AG04450 (cell line): ENCODE data around the gene RTN3. TPM values are rescaled to one million over a fixed set of nuclear protein-coding genes. Genes with fewer than 3 reads are reported as not detected.

ENCODE experiments used
- CTCF ChIA-PET: fragments of 300-600, 350-600 bp; formaldehyde crosslinking; extraction: SDS; loops from one replicate; lab custom pipeline; 2022; ENCODE audit warnings: antibody characterized with exemption, inconsistent platforms; lab: Charles Lee
- POLR2A ChIA-PET: fragments of 350-600 bp; formaldehyde crosslinking; extraction: SDS; loops from one replicate; lab custom pipeline; 2021; ENCODE audit warnings: antibody characterized with exemption, inconsistent platforms; lab: Yijun Ruan, JAX
- DNase-seq: peaks from one replicate; pipeline ENCODE4 v3.0.0-alpha.2; 2011; ENCODE audit warnings: low read depth, low spot score
- H3K27ac ChIP-seq: one replicate; pipeline ENCODE4 v1.5.1; 2012; ENCODE audit warnings: low read depth, low read length, control low read depth
- H3K27me3 ChIP-seq: one replicate; pipeline ENCODE4 v1.6.0; 2012; ENCODE audit warnings: low read length; ENCODE audit not compliant: control insufficient read depth, insufficient read depth
- H3K4me3 ChIP-seq: 2 replicates; pipeline ENCODE4 v1.5.1; 2011; ENCODE audit warnings: mild to moderate bottlenecking, low read depth, low read length, control low read depth
- H3K9me3 ChIP-seq: 2 replicates; pipeline ENCODE4 v1.5.1; 2012; ENCODE audit warnings: low read length; ENCODE audit not compliant: control insufficient read depth, insufficient read depth
- polyA plus RNA-seq: library from polyadenylated mRNA; depleted of rRNA; stranded (reverse); fragments of >200 nt; gene quantifications from 2 replicates; pipeline ENCODE4 v1.2.3, GENCODE V29; 2011
- TF ChIP-seq, protein P1 (sequence below): IDR thresholded peaks from 2 replicates; pipeline ENCODE4 v1.5.1; 2011; ENCODE audit warnings: low read depth, low read length, control low read depth, inconsistent platforms

The RTN3 gene
- polyA plus RNA-seq, 1 experiment: 213 TPM

DNA sequence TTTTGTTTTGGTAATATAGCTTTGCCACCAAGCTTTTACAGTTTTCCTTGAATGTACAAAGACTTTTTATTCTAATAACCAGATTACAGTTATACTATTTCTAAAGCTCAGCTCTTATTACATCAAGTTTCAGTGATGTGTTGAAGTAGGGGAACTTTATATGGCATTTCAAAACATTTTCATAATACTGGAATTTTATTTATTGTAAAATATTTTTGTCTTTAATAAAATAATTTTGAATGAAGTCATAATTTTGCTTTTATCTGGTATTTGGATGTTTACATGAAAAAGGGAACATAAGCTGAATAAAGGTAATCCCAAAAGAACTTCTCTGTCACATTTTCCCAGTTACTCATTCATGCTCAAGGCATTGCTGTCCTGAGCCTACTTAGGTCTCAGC is 34.7 kb downstream of the RTN3 start:
- CTCF ChIA-PET: interaction anchor here (1.4 to 3.6 kb wide), 2 partner anchors 22 to 45 kb away, joined by 4 to 32 read pairs; partner anchors contain the start of gene ATL3
- DNase-seq: no peak
- Histone ChIP-seq H3K4me3 (no peak overlapping the region), H3K9me3 (no peaks in the 10 kb centered on the region), H3K27ac (no peak overlapping the region), H3K27me3 (no peaks in the 10 kb centered on the region)
- POLR2A ChIA-PET: interaction anchor here (0.6 to 1.6 kb wide), 3 partner anchors 35 to 1343 kb away, joined by 3 to 6 read pairs (median 3); partner anchors contain the start of gene RTN3
- TF ChIP-seq, protein P1, sequence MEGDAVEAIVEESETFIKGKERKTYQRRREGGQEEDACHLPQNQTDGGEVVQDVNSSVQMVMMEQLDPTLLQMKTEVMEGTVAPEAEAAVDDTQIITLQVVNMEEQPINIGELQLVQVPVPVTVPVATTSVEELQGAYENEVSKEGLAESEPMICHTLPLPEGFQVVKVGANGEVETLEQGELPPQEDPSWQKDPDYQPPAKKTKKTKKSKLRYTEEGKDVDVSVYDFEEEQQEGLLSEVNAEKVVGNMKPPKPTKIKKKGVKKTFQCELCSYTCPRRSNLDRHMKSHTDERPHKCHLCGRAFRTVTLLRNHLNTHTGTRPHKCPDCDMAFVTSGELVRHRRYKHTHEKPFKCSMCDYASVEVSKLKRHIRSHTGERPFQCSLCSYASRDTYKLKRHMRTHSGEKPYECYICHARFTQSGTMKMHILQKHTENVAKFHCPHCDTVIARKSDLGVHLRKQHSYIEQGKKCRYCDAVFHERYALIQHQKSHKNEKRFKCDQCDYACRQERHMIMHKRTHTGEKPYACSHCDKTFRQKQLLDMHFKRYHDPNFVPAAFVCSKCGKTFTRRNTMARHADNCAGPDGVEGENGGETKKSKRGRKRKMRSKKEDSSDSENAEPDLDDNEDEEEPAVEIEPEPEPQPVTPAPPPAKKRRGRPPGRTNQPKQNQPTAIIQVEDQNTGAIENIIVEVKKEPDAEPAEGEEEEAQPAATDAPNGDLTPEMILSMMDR: no peak

DNA sequence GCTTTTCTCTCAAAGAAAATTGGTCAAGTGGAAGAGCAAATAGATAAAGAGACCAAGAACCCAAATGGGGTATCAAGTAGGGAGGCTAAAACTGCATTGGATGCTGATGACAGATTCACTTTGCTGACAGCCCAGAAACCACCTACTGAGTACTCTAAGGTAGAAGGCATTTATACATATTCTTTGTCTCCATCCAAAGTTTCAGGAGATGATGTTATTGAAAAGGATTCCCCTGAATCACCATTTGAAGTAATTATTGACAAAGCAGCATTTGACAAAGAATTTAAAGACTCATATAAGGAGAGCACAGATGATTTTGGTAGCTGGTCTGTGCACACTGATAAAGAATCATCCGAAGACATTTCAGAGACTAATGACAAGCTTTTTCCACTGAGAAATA is 37.7 kb downstream of the RTN3 start:
- no peaks in the 10 kb centered on the region for H3K9me3 ChIP-seq
- H3K27me3 ChIP-seq: no peaks in the 10 kb centered on the region
- DNase-seq: no peak
- no peak overlapping the region for H3K27ac ChIP-seq
- no peak overlapping the region for H3K4me3 ChIP-seq
- TF ChIP-seq, protein P1: no peak
- ChIA-PET POLR2A (no interaction called here), CTCF (interaction anchor here (1.4 to 1.9 kb wide), 2 partner anchors 19 to 20 kb away, joined by 5 to 10 read pairs; no protein-coding TSS in a partner anchor)

DNA sequence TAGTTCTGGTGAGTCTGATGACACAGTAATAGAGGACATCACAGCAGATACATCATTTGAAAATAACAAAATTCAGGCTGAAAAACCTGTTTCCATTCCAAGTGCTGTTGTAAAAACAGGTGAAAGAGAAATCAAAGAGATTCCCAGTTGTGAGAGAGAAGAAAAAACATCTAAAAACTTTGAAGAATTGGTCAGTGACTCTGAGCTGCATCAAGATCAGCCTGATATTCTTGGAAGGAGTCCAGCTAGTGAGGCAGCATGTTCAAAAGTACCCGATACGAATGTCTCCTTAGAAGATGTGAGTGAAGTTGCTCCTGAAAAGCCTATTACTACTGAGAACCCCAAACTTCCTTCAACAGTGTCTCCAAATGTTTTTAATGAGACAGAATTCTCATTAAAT is 38.7 kb downstream of the RTN3 start:
- DNase-seq: peak; percentile 18
- Histone ChIP-seq H3K4me3 (no peak overlapping the region), H3K27me3 (no peaks in the 10 kb centered on the region), H3K9me3 (no peaks in the 10 kb centered on the region), H3K27ac (no peak overlapping the region)
- ChIA-PET CTCF (interaction anchor here (1.1 kb wide), 1 partner anchor 18 kb away, joined by 3 read pairs; no protein-coding TSS in a partner anchor), POLR2A (no interaction called here)
- TF ChIP-seq, protein P1: no peak

DNA sequence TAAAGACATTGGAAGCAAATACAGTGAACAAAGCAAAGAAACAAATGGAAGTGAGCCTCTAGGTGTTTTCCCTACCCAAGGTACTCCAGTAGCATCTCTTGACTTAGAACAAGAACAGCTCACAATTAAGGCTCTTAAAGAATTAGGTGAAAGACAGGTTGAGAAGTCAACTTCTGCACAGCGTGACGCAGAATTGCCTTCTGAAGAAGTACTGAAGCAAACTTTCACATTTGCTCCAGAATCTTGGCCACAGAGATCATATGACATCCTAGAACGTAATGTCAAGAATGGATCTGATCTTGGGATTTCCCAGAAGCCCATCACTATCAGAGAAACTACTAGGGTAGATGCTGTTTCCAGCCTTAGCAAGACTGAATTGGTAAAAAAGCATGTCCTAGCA is 39.3 kb downstream of the RTN3 start:
- Histone ChIP-seq H3K4me3 (no peak overlapping the region), H3K27ac (no peak overlapping the region), H3K27me3 (no peaks in the 10 kb centered on the region), H3K9me3 (no peaks in the 10 kb centered on the region)
- DNase-seq: no peak
- TF ChIP-seq, protein P1: no peak
- ChIA-PET POLR2A (no interaction called here), CTCF (interaction anchor here (1.1 kb wide), 1 partner anchor 18 kb away, joined by 3 read pairs; no protein-coding TSS in a partner anchor)

DNA sequence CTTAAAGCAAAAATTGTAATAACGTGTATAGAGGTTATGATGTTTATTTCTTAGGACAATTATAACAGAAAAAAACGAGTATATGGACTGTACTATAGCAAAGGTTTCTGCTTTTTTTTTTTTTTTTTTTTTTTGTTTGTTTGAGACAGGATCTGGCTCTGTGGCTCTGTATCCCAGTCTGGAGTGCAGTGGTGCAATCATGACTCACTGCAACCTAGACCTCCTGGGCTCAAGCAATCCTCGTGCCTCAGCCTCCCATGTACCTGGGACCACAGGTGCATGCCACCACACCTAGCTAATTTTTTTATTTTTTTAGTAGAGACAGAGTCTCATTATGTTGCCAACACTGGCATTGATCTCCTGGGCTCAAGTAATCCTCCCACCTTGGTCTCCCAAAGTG is 48.0 kb downstream of the RTN3 start:
- DNase-seq: no peak
- Histone ChIP-seq H3K27me3 (no peaks in the 10 kb centered on the region), H3K4me3 (no peak overlapping the region), H3K27ac (no peak overlapping the region), H3K9me3 (no peaks in the 10 kb centered on the region)
- TF ChIP-seq, protein P1: no peak
- POLR2A ChIA-PET: no interaction called here
- CTCF ChIA-PET: no interaction called here
